Measurements from ENCODE around the gene FCHO2. TPM values are rescaled to one million over a fixed set of nuclear protein-coding genes. Genes with fewer than 3 reads are reported as not detected.
A peak's percentile ranks its signal among the peaks of the same experiment; 100 is the strongest.

Gene FCHO2
- polyA plus RNA-seq, 6 donors from 2014 or later, result 2.2 to 3.7 (median 3.1) TPM; not detected in 1

- H3K36me3 Mint-ChIP-seq, result peaks cover 0 to 5% of the 10 kb centered on the region in 2 donors
- no peak for DNase-seq
- H3K27ac Mint-ChIP-seq, result no peak overlapping the region
- no peak for ATAC-seq (ENCODE audit: low read depth in 2 of 2)
- peaks cover 0 to 4% (median 0%) of the 10 kb centered on the region in 7 donors for H3K9me3 Mint-ChIP-seq
- peaks cover 4 to 5% (median 5%) of the 10 kb centered on the region in 3 donors for H3K4me1 Mint-ChIP-seq
- no peak overlapping the region for H3K4me3 Mint-ChIP-seq
- peaks cover 53 to 64% (median 63%) of the 10 kb centered on the region in 3 donors for H3K27me3 Mint-ChIP-seq
Measured at GRCh38 chr5:73126381-73126780, 170.5 kb downstream of the FCHO2 start.

GRCh38 chr5:73126957-73127356, 171.1 kb downstream of the FCHO2 start:
- Mint-ChIP-seq H3K27ac (no peak overlapping the region), H3K4me3 (no peak overlapping the region), H3K4me1 (peaks cover 4 to 5% (median 5%) of the 10 kb centered on the region in 3 donors), H3K27me3 (peaks cover 53 to 59% (median 57%) of the 10 kb centered on the region in 3 donors), H3K36me3 (peaks cover 0 to 5% of the 10 kb centered on the region in 2 donors), H3K9me3 (peaks cover 0 to 4% (median 0%) of the 10 kb centered on the region in 7 donors)
- ATAC-seq (ENCODE audit: low read depth in 2 of 2) (no peak), DNase-seq (no peak)

GRCh38 chr5:73129143-73129542, 173.3 kb downstream of the FCHO2 start:
- Mint-ChIP-seq H3K4me1 (peaks cover 0 to 2% (median 0%) of the 10 kb centered on the region in 3 donors), H3K4me3 (no peak overlapping the region), H3K27me3 (peaks cover 53 to 59% (median 58%) of the 10 kb centered on the region in 3 donors), H3K27ac (no peak overlapping the region), H3K9me3 (peaks cover 0 to 3% (median 0%) of the 10 kb centered on the region in 7 donors), H3K36me3 (peaks cover 0 to 2% of the 10 kb centered on the region in 2 donors)
- ATAC-seq (ENCODE audit: low read depth in 2 of 2), result no peak
- no peak for DNase-seq

- ATAC-seq (ENCODE audit: low read depth in 2 of 2) (no peak), DNase-seq (no peak)
- H3K9me3 Mint-ChIP-seq, result peaks cover 0 to 2% (median 0%) of the 10 kb centered on the region in 7 donors
- H3K36me3 Mint-ChIP-seq, result peaks cover 4 to 6% of the 10 kb centered on the region in 2 donors
- H3K4me1 Mint-ChIP-seq, result no peaks in the 10 kb centered on the region
- H3K27me3 Mint-ChIP-seq, result peaks cover 53 to 61% (median 58%) of the 10 kb centered on the region in 3 donors
- H3K27ac Mint-ChIP-seq, result peak overlapping the region in 1 of 6 donors; percentile 18
- no peak overlapping the region for H3K4me3 Mint-ChIP-seq
Measured at GRCh38 chr5:73130811-73131210, 175.0 kb downstream of the FCHO2 start.

GRCh38 chr5:73131711-73132425, 176.0 kb downstream of the FCHO2 start:
- Mint-ChIP-seq H3K4me3 (no peak overlapping the region), H3K27me3 (peaks cover 51 to 57% (median 53%) of the 10 kb centered on the region in 3 donors), H3K9me3 (peaks cover 0 to 4% (median 0%) of the 10 kb centered on the region in 7 donors), H3K36me3 (peaks cover 4 to 8% of the 10 kb centered on the region in 2 donors), H3K4me1 (no peaks in the 10 kb centered on the region), H3K27ac (no peak overlapping the region)
- ATAC-seq (ENCODE audit: low read depth in 2 of 2) (no peak), DNase-seq (no peak)

GRCh38 chr5:73132759-73133158, 176.9 kb downstream of the FCHO2 start:
- H3K27me3 Mint-ChIP-seq, result peaks cover 58 to 61% (median 59%) of the 10 kb centered on the region in 3 donors
- peaks cover 0 to 5% (median 0%) of the 10 kb centered on the region in 7 donors for H3K9me3 Mint-ChIP-seq
- no peak overlapping the region for H3K27ac Mint-ChIP-seq
- DNase-seq, result no peak
- peaks cover 4 to 8% of the 10 kb centered on the region in 2 donors for H3K36me3 Mint-ChIP-seq
- no peaks in the 10 kb centered on the region for H3K4me1 Mint-ChIP-seq
- no peak overlapping the region for H3K4me3 Mint-ChIP-seq
- no peak for ATAC-seq (ENCODE audit: low read depth in 2 of 2)

- H3K27ac Mint-ChIP-seq, result no peak overlapping the region
- no peak overlapping the region for H3K4me3 Mint-ChIP-seq
- no peak for ATAC-seq (ENCODE audit: low read depth in 2 of 2)
- peaks cover 4 to 8% of the 10 kb centered on the region in 2 donors for H3K36me3 Mint-ChIP-seq
- no peaks in the 10 kb centered on the region for H3K4me1 Mint-ChIP-seq
- peaks cover 62 to 65% (median 64%) of the 10 kb centered on the region in 3 donors for H3K27me3 Mint-ChIP-seq
- peaks cover 0 to 4% (median 0%) of the 10 kb centered on the region in 7 donors for H3K9me3 Mint-ChIP-seq
- no peak for DNase-seq
Measured at GRCh38 chr5:73135021-73135420, 179.2 kb downstream of the FCHO2 start.

- H3K27ac Mint-ChIP-seq, result peak overlapping the region in 1 of 6 donors; percentile 1
- peaks cover 4 to 8% of the 10 kb centered on the region in 2 donors for H3K36me3 Mint-ChIP-seq
- peaks cover 0 to 3% (median 0%) of the 10 kb centered on the region in 7 donors for H3K9me3 Mint-ChIP-seq
- ATAC-seq (ENCODE audit: low read depth in 2 of 2) (no peak), DNase-seq (no peak)
- no peak overlapping the region for H3K4me3 Mint-ChIP-seq
- H3K27me3 Mint-ChIP-seq, result peaks cover 59 to 63% (median 59%) of the 10 kb centered on the region in 3 donors
- no peaks in the 10 kb centered on the region for H3K4me1 Mint-ChIP-seq
Measured at GRCh38 chr5:73135429-73136054, 179.7 kb downstream of the FCHO2 start.

GRCh38 chr5:73136055-73136562, 180.3 kb downstream of the FCHO2 start:
- H3K4me3 Mint-ChIP-seq, result no peak overlapping the region
- no peaks in the 10 kb centered on the region for H3K4me1 Mint-ChIP-seq
- peaks cover 54 to 58% (median 58%) of the 10 kb centered on the region in 3 donors for H3K27me3 Mint-ChIP-seq
- H3K36me3 Mint-ChIP-seq, result peaks cover 4 to 8% of the 10 kb centered on the region in 2 donors
- no peak for DNase-seq
- ATAC-seq (ENCODE audit: low read depth in 2 of 2), result no peak
- H3K27ac Mint-ChIP-seq, result no peak overlapping the region
- peaks cover 0 to 3% (median 0%) of the 10 kb centered on the region in 7 donors for H3K9me3 Mint-ChIP-seq

GRCh38 chr5:73137563-73138530, 182.0 kb downstream of the FCHO2 start:
- Mint-ChIP-seq H3K36me3 (peaks cover 4 to 8% of the 10 kb centered on the region in 2 donors), H3K9me3 (peaks cover 0 to 3% (median 0%) of the 10 kb centered on the region in 7 donors), H3K27me3 (peaks cover 52 to 64% (median 63%) of the 10 kb centered on the region in 3 donors), H3K4me3 (no peak overlapping the region), H3K4me1 (no peaks in the 10 kb centered on the region), H3K27ac (no peak overlapping the region)
- ATAC-seq (ENCODE audit: low read depth in 2 of 2), result no peak
- DNase-seq, result no peak

- Mint-ChIP-seq H3K27ac (no peak overlapping the region), H3K4me3 (no peak overlapping the region), H3K36me3 (peaks cover 4 to 8% of the 10 kb centered on the region in 2 donors), H3K4me1 (no peaks in the 10 kb centered on the region), H3K9me3 (peaks cover 0 to 3% (median 0%) of the 10 kb centered on the region in 7 donors), H3K27me3 (peaks cover 47 to 66% (median 66%) of the 10 kb centered on the region in 3 donors)
- no peak for DNase-seq
- ATAC-seq (ENCODE audit: low read depth in 2 of 2), result no peak
Measured at GRCh38 chr5:73139485-73139884, 183.6 kb downstream of the FCHO2 start.
